Natural killer cell (primary cell): Measurements from ENCODE around the gene OR2AK2. TPM values are rescaled to one million over a fixed set of nuclear protein-coding genes. Genes with fewer than 3 reads are reported as not detected.

Experiments
- ATAC-seq, 3 donors: fragments of 150-1000 bp in 2 of 3; fragments of 200-7000 bp in 1 of 3; cut with Tn5 transposase; 1 replicate in 1 of 3; 2 replicates in 2 of 3; pipeline ENCODE4 v1.10.0; 2021; ENCODE audit warnings: mild to moderate bottlenecking in 2 of 3, moderate library complexity in 2 of 3
- DNase-seq, 2 donors: peaks; one replicate each; pipeline versions ENCODE4 v3.0.0 to v3.0.0-alpha.2; 2013 to 2021; ENCODE audit warnings: mixed read lengths in 1 of 2
- H3K27ac ChIP-seq: one replicate; pipeline ENCODE4 v1.5.1; 2013; ENCODE audit warnings: mild to moderate bottlenecking, low read length
- H3K27me3 ChIP-seq: one replicate; pipeline ENCODE4 v1.6.1; 2013; ENCODE audit warnings: low read length; ENCODE audit not compliant: control insufficient read depth, insufficient read depth
- H3K36me3 ChIP-seq: one replicate; pipeline ENCODE4 v1.6.1; 2013; ENCODE audit warnings: low read length; ENCODE audit not compliant: control insufficient read depth, insufficient read depth
- H3K4me1 ChIP-seq: one replicate; pipeline ENCODE4 v1.6.1; 2013; ENCODE audit warnings: low read length; ENCODE audit not compliant: control insufficient read depth, insufficient read depth
- H3K4me3 ChIP-seq: one replicate; pipeline ENCODE4 v1.5.1; 2013; ENCODE audit warnings: low read length
- H3K9me3 ChIP-seq: one replicate; pipeline ENCODE4 v1.6.1; 2013; ENCODE audit warnings: low read length; ENCODE audit not compliant: control insufficient read depth, insufficient read depth
- H3K27ac Mint-ChIP-seq, 2 donors: one replicate each; pipeline ENCODE4 v1.8.0; 2022; ENCODE audit warnings: mild to moderate bottlenecking in 2 of 2, mixed read lengths in 2 of 2, moderate library complexity in 1 of 2
- H3K27me3 Mint-ChIP-seq, 2 donors: one replicate each; pipeline ENCODE4 v1.8.0; 2022; ENCODE audit warnings: low read depth in 2 of 2, mixed read lengths in 2 of 2
- H3K36me3 Mint-ChIP-seq: one replicate; pipeline ENCODE4 v1.8.0; 2022; ENCODE audit warnings: mixed read lengths
- H3K4me1 Mint-ChIP-seq, 2 donors: one replicate each; pipeline ENCODE4 v1.8.0; 2022; ENCODE audit warnings: mixed read lengths in 2 of 2
- H3K4me3 Mint-ChIP-seq: one replicate; pipeline ENCODE4 v1.8.0; 2022; ENCODE audit warnings: mild to moderate bottlenecking, moderate library complexity, mixed read lengths
- H3K9me3 Mint-ChIP-seq, 2 donors: one replicate each; pipeline ENCODE4 v1.8.0; 2022; ENCODE audit warnings: mixed read lengths in 2 of 2
- WGBS: methylation state at CpG from one replicate; pipeline ENCODE4 v1.1.7; 2013; ENCODE audit warnings: missing lambda C conversion rate; ENCODE audit not compliant: insufficient coverage; 5-methylcytosine and 5-hydroxymethylcytosine counted together
- intact Hi-C: fragments of 100-400 bp; cut with micrococcal nuclease; formaldehyde crosslinking; loops from one replicate; pipeline ENCODE4 v1.14.2; 2022
- total RNA-seq, 4 donors: library from RNA; stranded (reverse); fragments of 120-200 nt in 1 of 4; gene quantifications; one replicate each; pipeline versions ENCODE4 v1.2.3 to v1.2.4, GENCODE V29; 2013 to 2022
- TF ChIP-seq, protein P1 (sequence below): fragments of 200-600 bp; IDR thresholded peaks from one replicate; pipeline ENCODE4 v1.8.0; 2022; ENCODE audit warnings: antibody characterized with exemption

Gene OR2AK2, protein sequence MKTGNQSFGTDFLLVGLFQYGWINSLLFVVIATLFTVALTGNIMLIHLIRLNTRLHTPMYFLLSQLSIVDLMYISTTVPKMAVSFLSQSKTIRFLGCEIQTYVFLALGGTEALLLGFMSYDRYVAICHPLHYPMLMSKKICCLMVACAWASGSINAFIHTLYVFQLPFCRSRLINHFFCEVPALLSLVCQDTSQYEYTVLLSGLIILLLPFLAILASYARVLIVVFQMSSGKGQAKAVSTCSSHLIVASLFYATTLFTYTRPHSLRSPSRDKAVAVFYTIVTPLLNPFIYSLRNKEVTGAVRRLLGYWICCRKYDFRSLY
- total RNA-seq = under 1 TPM in 1 of 3 donors, not detected in 2; 0.88 TPM
- total RNA-seq (2013) = 1.6 TPM

DNA sequence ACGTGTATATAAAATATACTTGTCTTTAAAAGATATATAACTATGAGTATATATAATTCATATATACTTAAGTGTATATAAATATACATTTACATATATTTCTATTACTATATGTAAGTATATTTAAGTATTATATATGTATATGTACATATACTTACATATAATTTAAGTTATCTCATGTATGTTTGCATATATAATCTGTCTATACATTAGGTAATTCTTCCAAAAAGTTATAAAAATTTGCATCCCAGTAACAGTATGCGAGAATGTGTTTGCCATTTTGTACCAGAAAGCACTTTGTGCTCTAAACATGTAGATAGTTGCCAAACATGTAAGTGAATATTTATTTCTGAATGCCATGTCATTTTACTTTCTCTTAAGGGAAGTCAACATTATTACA lies at the start of gene OR2AK2:
OR2AK2 (plus strand) TSS at position 301 of the 400 bp plus-strand sequence. CDS start 144 bp downstream, outside the sequence.
- H3K27me3 ChIP-seq = no peaks in the 10 kb centered on the region

DNA sequence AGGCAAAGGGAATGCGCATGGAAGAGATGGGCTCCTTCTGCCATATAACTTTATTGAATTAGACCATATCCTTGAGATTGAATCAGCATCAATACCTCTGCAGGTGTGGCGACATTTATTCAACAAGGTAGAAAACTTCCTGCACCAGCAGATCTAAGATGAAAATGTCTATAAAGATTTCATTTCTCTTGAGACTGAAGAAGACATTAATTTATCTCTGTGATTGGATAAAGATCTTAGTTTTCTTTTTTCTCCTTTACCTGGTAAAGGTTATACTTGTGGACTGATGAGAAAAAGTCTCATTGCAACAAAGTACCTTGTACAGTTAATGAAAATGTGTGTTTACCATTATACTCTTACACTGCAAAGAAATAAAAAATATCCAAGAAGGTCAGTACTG lies 45.1 kb upstream of the OR2AK2 start, which contains the start of gene OR2T8:
OR2T8 (plus strand) TSS at position 301 of the 400 bp plus-strand sequence. CDS start 766 bp downstream, outside the sequence.
- Histone ChIP-seq H3K27ac (no peak within 1 kb of the TSS), H3K4me3 (no peak within 1 kb of the TSS), H3K27me3 (no peaks in the 10 kb centered on the region), H3K36me3 (no peaks in the 10 kb centered on the region), H3K4me1 (no peaks in the 10 kb centered on the region), H3K9me3 (no peaks in the 10 kb centered on the region)
- DNase-seq (no peak), ATAC-seq (no peak)
- Mint-ChIP-seq H3K27me3 (peaks cover 0 to 2% of the 10 kb centered on the region in 2 donors), H3K4me1 (no peaks in the 10 kb centered on the region), H3K9me3 (no peaks in the 10 kb centered on the region), H3K36me3 (no peaks in the 10 kb centered on the region), H3K27ac (no peak within 1 kb of the TSS), H3K4me3 (no peak within 1 kb of the TSS)
- TF ChIP-seq, protein P1, sequence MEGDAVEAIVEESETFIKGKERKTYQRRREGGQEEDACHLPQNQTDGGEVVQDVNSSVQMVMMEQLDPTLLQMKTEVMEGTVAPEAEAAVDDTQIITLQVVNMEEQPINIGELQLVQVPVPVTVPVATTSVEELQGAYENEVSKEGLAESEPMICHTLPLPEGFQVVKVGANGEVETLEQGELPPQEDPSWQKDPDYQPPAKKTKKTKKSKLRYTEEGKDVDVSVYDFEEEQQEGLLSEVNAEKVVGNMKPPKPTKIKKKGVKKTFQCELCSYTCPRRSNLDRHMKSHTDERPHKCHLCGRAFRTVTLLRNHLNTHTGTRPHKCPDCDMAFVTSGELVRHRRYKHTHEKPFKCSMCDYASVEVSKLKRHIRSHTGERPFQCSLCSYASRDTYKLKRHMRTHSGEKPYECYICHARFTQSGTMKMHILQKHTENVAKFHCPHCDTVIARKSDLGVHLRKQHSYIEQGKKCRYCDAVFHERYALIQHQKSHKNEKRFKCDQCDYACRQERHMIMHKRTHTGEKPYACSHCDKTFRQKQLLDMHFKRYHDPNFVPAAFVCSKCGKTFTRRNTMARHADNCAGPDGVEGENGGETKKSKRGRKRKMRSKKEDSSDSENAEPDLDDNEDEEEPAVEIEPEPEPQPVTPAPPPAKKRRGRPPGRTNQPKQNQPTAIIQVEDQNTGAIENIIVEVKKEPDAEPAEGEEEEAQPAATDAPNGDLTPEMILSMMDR = no peak
- WGBS = 100% methylated on average over 1 of the region's 2 CpGs
- intact Hi-C loops = no loop called here

More for the DNA sequence above, at the start of gene OR2AK2:
- intact Hi-C loops = no loop called here
- Histone ChIP-seq H3K27ac (no peak within 1 kb of the TSS), H3K4me1 (no peaks in the 10 kb centered on the region), H3K9me3 (no peaks in the 10 kb centered on the region), H3K36me3 (no peaks in the 10 kb centered on the region), H3K4me3 (no peak within 1 kb of the TSS)
- Mint-ChIP-seq H3K9me3 (peaks cover 9 to 16% of the 10 kb centered on the region in 2 donors), H3K4me3 (no peak within 1 kb of the TSS), H3K27ac (no peak within 1 kb of the TSS), H3K27me3 (no peaks in the 10 kb centered on the region), H3K4me1 (no peaks in the 10 kb centered on the region), H3K36me3 (no peaks in the 10 kb centered on the region)
- ATAC-seq (no peak), DNase-seq (no peak)
- TF ChIP-seq, protein P1 = no peak
- WGBS = no CpG with 5 or more reads among the region's 2 CpGs

DNA sequence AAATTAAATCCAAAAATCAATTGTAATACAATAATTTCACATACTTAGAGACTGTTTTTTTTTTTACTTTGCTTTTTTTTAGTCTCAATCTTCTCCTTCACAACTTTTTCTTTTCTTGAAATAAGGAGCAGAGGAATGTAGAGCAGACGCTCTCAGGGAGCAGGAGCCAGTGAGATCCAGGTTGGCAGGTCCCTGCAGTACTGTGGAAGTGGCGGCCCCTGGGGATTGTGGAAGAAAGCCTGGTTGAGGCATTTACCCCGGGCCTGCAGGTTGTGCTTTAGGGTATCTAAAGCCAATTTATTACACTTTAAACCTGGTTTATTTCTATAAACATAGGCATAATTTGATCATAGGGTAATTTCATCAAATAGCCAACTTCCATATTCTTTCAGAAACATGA lies 41.1 kb upstream of the OR2AK2 start:
- H3K9me3 ChIP-seq = no peaks in the 10 kb centered on the region
- Mint-ChIP-seq H3K4me1 (no peaks in the 10 kb centered on the region), H3K27me3 (no peaks in the 10 kb centered on the region), H3K4me3 (no peak overlapping the region), H3K27ac (no peak overlapping the region), H3K9me3 (no peaks in the 10 kb centered on the region), H3K36me3 (no peaks in the 10 kb centered on the region)
- TF ChIP-seq, protein P1 = no peak
- DNase-seq (no peak), ATAC-seq (no peak)
- WGBS = 80% methylated on average over 2 of the region's 3 CpGs
- no peaks in the 10 kb centered on the region for H3K27me3 ChIP-seq
- H3K4me1 ChIP-seq = no peaks in the 10 kb centered on the region
- H3K4me3 ChIP-seq = no peak overlapping the region
- H3K27ac ChIP-seq = no peak overlapping the region
- no peaks in the 10 kb centered on the region for H3K36me3 ChIP-seq
- intact Hi-C loops = no loop called here
